Measurements from ENCODE around the gene TMEM263.

TMEM263 gene

DNA sequence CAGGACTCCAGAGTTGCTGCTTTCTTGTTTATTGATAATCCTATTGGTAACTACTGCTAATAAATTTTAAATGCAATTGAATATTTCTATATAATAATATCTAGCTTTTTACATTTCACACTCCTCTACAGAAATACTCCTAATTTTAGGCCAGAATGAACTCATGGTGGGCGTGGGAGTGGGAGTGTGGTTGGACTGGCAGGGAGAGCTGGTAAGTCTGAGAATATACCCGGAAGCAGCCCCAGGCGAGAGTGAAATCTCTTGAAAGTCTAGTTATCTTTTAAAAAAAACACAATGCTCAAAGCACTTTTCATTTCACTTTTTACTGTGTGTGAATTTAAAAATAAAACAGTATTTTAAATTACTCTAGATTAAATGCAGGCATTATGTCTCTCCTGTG is 4.7 kb downstream of the TMEM263 start:
- no peak overlapping the region for H3K4me3 ChIP-seq (ENCODE audit: low read depth, low read length)
- TF ChIP-seq, protein P1, sequence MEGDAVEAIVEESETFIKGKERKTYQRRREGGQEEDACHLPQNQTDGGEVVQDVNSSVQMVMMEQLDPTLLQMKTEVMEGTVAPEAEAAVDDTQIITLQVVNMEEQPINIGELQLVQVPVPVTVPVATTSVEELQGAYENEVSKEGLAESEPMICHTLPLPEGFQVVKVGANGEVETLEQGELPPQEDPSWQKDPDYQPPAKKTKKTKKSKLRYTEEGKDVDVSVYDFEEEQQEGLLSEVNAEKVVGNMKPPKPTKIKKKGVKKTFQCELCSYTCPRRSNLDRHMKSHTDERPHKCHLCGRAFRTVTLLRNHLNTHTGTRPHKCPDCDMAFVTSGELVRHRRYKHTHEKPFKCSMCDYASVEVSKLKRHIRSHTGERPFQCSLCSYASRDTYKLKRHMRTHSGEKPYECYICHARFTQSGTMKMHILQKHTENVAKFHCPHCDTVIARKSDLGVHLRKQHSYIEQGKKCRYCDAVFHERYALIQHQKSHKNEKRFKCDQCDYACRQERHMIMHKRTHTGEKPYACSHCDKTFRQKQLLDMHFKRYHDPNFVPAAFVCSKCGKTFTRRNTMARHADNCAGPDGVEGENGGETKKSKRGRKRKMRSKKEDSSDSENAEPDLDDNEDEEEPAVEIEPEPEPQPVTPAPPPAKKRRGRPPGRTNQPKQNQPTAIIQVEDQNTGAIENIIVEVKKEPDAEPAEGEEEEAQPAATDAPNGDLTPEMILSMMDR (IDR thresholded peaks at IDR 0.05; ENCODE audit: control insufficient read depth, extremely low read depth, insufficient read depth): no peak
- DNase-seq (ENCODE audit: low read depth): no peak

GRCh38 chr12:106962286-106962685 is 6.6 kb downstream of the TMEM263 start:
- TF ChIP-seq, protein P1 (IDR thresholded peaks at IDR 0.05; ENCODE audit: control insufficient read depth, extremely low read depth, insufficient read depth): no peak
- DNase-seq (ENCODE audit: low read depth): no peak
- H3K4me3 ChIP-seq (ENCODE audit: low read depth, low read length): no peak overlapping the region

DNA sequence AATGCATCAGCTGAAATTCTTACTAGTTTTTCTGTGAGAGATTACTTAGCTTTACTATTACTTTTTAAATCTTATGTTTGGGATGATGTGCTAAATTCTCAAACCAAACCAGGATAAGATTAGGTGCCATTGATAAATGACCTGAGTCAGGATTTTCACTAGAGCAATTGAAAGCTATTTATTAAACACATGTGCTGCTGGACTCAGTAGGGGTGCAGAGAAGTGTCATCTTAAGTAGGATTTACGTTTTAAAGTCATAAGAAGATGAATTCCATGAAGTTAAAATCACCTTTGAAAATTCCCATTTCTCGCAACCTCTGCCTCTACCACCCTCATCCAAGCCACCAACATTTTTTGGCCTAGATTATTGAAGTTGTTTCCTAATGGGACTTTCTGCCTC is 8.8 kb downstream of the TMEM263 start:
- no peak for DNase-seq (ENCODE audit: low read depth)
- TF ChIP-seq, protein P1 (IDR thresholded peaks at IDR 0.05; ENCODE audit: control insufficient read depth, extremely low read depth, insufficient read depth): no peak
- no peak overlapping the region for H3K4me3 ChIP-seq (ENCODE audit: low read depth, low read length)

- TF ChIP-seq, protein P1 (IDR thresholded peaks at IDR 0.05; ENCODE audit: control insufficient read depth, extremely low read depth, insufficient read depth): no peak
- DNase-seq (ENCODE audit: low read depth): no peak
- no peak overlapping the region for H3K4me3 ChIP-seq (ENCODE audit: low read depth, low read length)
Observed at GRCh38 chr12:106971065-106971464, 15.4 kb downstream of the TMEM263 start.

- TF ChIP-seq, protein P1 (IDR thresholded peaks at IDR 0.05; ENCODE audit: control insufficient read depth, extremely low read depth, insufficient read depth): no peak
- H3K4me3 ChIP-seq (ENCODE audit: low read depth, low read length): no peak overlapping the region
- peak; percentile 40 for DNase-seq (ENCODE audit: low read depth)
Observed at GRCh38 chr12:106973545-106973944, 17.8 kb downstream of the TMEM263 start.

DNA sequence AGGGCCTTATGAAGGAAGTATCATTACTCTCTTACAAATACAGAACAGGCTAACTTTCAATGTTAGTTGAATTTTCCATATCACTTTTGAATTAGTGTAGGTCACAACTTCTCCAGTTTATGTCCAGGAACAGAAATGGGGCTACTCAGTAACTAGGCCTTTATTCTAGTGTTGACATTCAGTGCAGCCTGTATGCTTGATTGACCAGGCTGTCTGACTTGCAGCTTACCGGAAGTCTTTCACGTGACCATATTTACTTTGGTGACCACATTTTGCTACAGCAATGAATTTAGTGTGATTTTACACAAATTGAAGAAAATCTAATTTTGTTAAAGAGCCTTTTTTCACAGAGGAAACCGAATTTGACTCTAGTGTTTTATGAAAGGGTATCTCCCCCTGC is 18.8 kb downstream of the TMEM263 start:
- no peak for DNase-seq (ENCODE audit: low read depth)
- no peak overlapping the region for H3K4me3 ChIP-seq (ENCODE audit: low read depth, low read length)
- TF ChIP-seq, protein P1 (IDR thresholded peaks at IDR 0.05; ENCODE audit: control insufficient read depth, extremely low read depth, insufficient read depth): no peak

- no peak overlapping the region for H3K4me3 ChIP-seq (ENCODE audit: low read depth, low read length)
- no peak for DNase-seq (ENCODE audit: low read depth)
- TF ChIP-seq, protein P1 (IDR thresholded peaks at IDR 0.05; ENCODE audit: control insufficient read depth, extremely low read depth, insufficient read depth): no peak
Observed at GRCh38 chr12:106975098-106975497, 19.4 kb downstream of the TMEM263 start.

All from LNCaP clone FGC (cell line).